HL-60 (cell line): ENCODE measurements around the gene EIF4E1B.
A peak's percentile ranks its signal among the peaks of the same experiment; 100 is the strongest.

ENCODE experiments used
- DNase-seq, 2 experiments: peaks; one replicate each; pipeline ENCODE4 v3.0.0-alpha.2; 2010 to 2020; ENCODE audit warnings: low read depth in 1 of 2, low spot score in 1 of 2
- H3K27ac ChIP-seq: fragments of 250-450 bp; sonication (Bioruptor Pico); replicated peaks from 2 replicates; pipeline ENCODE4 v1.5.1; 2020; ENCODE audit warnings: mild to moderate bottlenecking, moderate library complexity
- H3K27me3 ChIP-seq: fragments of 250-450 bp; sonication (Bioruptor Pico); 2 replicates; pipeline ENCODE4 v1.5.1; 2021; ENCODE audit warnings: mild to moderate bottlenecking, moderate library complexity; ENCODE audit not compliant: insufficient read depth, poor library complexity, severe bottlenecking
- H3K4me3 ChIP-seq: replicated peaks from 2 replicates; pipeline ENCODE4 v1.5.1; 2011; ENCODE audit warnings: mild to moderate bottlenecking, control low read depth, low read length; ENCODE audit not compliant: insufficient read depth
- CTCF ChIP-seq: IDR thresholded peaks from one replicate; pipeline ENCODE4 v1.5.1; 2011; ENCODE audit warnings: low read length, control low read depth, inconsistent platforms; ENCODE audit not compliant: insufficient read depth
- GABPA ChIP-seq: IDR thresholded peaks from 2 replicates; pipeline ENCODE4 v1.6.1; 2012; ENCODE audit warnings: low read depth
- POLR2AphosphoS5 ChIP-seq: IDR thresholded peaks from 2 replicates; pipeline ENCODE4 v1.6.1; 2012; ENCODE audit warnings: low read depth
- REST ChIP-seq: IDR thresholded peaks from 2 replicates; pipeline ENCODE4 v1.6.1; 2012; ENCODE audit warnings: low read depth; ENCODE audit not compliant: insufficient replicate concordance
- SPI1 ChIP-seq: IDR thresholded peaks from 2 replicates; pipeline ENCODE4 v1.6.1; 2012; ENCODE audit warnings: low read depth, mild to moderate bottlenecking, borderline replicate concordance

EIF4E1B gene

GRCh38 chr5:176608937-176609723 is 21.3 kb upstream of the EIF4E1B start:
- Histone ChIP-seq H3K27ac (no peak overlapping the region), H3K4me3 (peak overlapping the region; percentile 67)

GRCh38 chr5:176609724-176610434 is 20.6 kb upstream of the EIF4E1B start, which contains the start of gene GPRIN1:
GPRIN1 (minus strand) TSS chr5:176610156; CDS start chr5:176599834, 10,322 bp downstream.
- no peak for TF ChIP-seq CTCF
- TF ChIP-seq POLR2AphosphoS5 = no peak
- no peak for TF ChIP-seq SPI1
- peak; percentile 83 for TF ChIP-seq REST
- TF ChIP-seq GABPA = no peak
- Histone ChIP-seq H3K27me3 (peaks cover 23% of the 10 kb centered on the region), H3K4me3 (peak within 1 kb of the TSS; percentile 67), H3K27ac (no peak within 1 kb of the TSS)
- DNase-seq = peak in 1 of 2 experiments; percentile 21

More at GRCh38 chr5:176608937-176609723, 21.3 kb upstream of the EIF4E1B start:
- no peak for DNase-seq
- peaks cover 23% of the 10 kb centered on the region for H3K27me3 ChIP-seq
- TF ChIP-seq POLR2AphosphoS5 = no peak
- no peak for TF ChIP-seq REST
- TF ChIP-seq CTCF = no peak
- no peak for TF ChIP-seq SPI1
- TF ChIP-seq GABPA = no peak

- no peak for DNase-seq
- no peak overlapping the region for H3K27ac ChIP-seq
These were observed 20.1 kb upstream of the EIF4E1B start for GRCh38 chr5:176610435-176610773.

More at GRCh38 chr5:176610435-176610773, 20.1 kb upstream of the EIF4E1B start:
- TF ChIP-seq GABPA = no peak
- TF ChIP-seq CTCF = no peak
- TF ChIP-seq SPI1 = no peak
- no peak for TF ChIP-seq POLR2AphosphoS5
- no peak for TF ChIP-seq REST
- Histone ChIP-seq H3K4me3 (peak overlapping the region; percentile 67), H3K27me3 (peaks cover 23% of the 10 kb centered on the region)
